ENCODE data around the gene CGB8. TPM values are rescaled to one million over a fixed set of nuclear protein-coding genes. Genes with fewer than 3 reads are reported as not detected.
A peak's percentile ranks its signal among the peaks of the same experiment; 100 is the strongest.
"Not testable (repeated sequence)": the region's sequence is repeated elsewhere in the genome, so short reads cannot be mapped to it uniquely, and the experiment has no call there.

Gene CGB8
- total RNA-seq, 6 experiments from 2014 or later, result 0.83 to 3.8 (median 3.7) TPM; not detected in 1

- no peak for TF ChIP-seq CTCF (IDR thresholded peaks at IDR 0.05)
- no peak for DNase-seq
- Mint-ChIP-seq H3K9me3 (no peaks in the 10 kb centered on the region), H3K4me3 (no peak overlapping the region), H3K27me3 (ENCODE audit: insufficient read depth) (peaks cover 3% of the 10 kb centered on the region; the same call in 1 of the 2 replicates), H3K27ac (no peak overlapping the region), H3K36me3 (ENCODE audit: low read depth) (no peaks in the 10 kb centered on the region), H3K4me1 (ENCODE audit: low read depth) (peaks cover 44% of the 10 kb centered on the region)
These were observed 26.8 kb downstream of the CGB8 start for GRCh38 chr19:49022116-49022515.

GRCh38 chr19:49020931-49021895, 27.7 kb downstream of the CGB8 start:
- H3K27ac Mint-ChIP-seq, result peak overlapping the region; percentile 2; the same call in 1 of the 2 replicates
- no peak overlapping the region; the same call in 1 of the 2 replicates for H3K4me3 Mint-ChIP-seq
- H3K36me3 Mint-ChIP-seq (ENCODE audit: low read depth), result no peaks in the 10 kb centered on the region
- TF ChIP-seq CTCF (IDR thresholded peaks at IDR 0.05), result no peak
- no peaks in the 10 kb centered on the region for H3K9me3 Mint-ChIP-seq
- H3K27me3 Mint-ChIP-seq (ENCODE audit: insufficient read depth), result peaks cover 3% of the 10 kb centered on the region; the same call in 1 of the 2 replicates
- DNase-seq, result peak; percentile 27
- peaks cover 44% of the 10 kb centered on the region for H3K4me1 Mint-ChIP-seq (ENCODE audit: low read depth)

GRCh38 chr19:49020342-49020741, 28.6 kb downstream of the CGB8 start:
- 0 out of 2 replicates have a peak, but pooled peaks cover 5% of the 10 kb centered on the region for H3K36me3 Mint-ChIP-seq (ENCODE audit: low read depth)
- peaks cover 37% of the 10 kb centered on the region for H3K4me1 Mint-ChIP-seq (ENCODE audit: low read depth)
- no peak for DNase-seq
- no peaks in the 10 kb centered on the region; the same call in 1 of the 2 replicates for H3K27me3 Mint-ChIP-seq (ENCODE audit: insufficient read depth)
- H3K4me3 Mint-ChIP-seq, result no peak overlapping the region
- no peaks in the 10 kb centered on the region for H3K9me3 Mint-ChIP-seq
- no peak overlapping the region for H3K27ac Mint-ChIP-seq
- no peak for TF ChIP-seq CTCF (IDR thresholded peaks at IDR 0.05)

- no peaks in the 10 kb centered on the region; the same call in none of the 2 replicates for H3K27me3 Mint-ChIP-seq (ENCODE audit: insufficient read depth)
- H3K4me3 Mint-ChIP-seq, result peak overlapping the region; percentile 80
- H3K36me3 Mint-ChIP-seq (ENCODE audit: low read depth), result peaks cover 6% of the 10 kb centered on the region; the same call in 1 of the 2 replicates
- H3K9me3 Mint-ChIP-seq, result no peaks in the 10 kb centered on the region
- no peak for DNase-seq
- TF ChIP-seq CTCF (IDR thresholded peaks at IDR 0.05), result peak; percentile 19
- peaks cover 31% of the 10 kb centered on the region for H3K4me1 Mint-ChIP-seq (ENCODE audit: low read depth)
- H3K27ac Mint-ChIP-seq, result peak overlapping the region; percentile 14
These were observed 29.5 kb downstream of the CGB8 start for GRCh38 chr19:49019242-49019932.

GRCh38 chr19:49018388-49019241, 30.3 kb downstream of the CGB8 start:
- not testable (repeated sequence) for H3K9me3 Mint-ChIP-seq; H3K27me3 Mint-ChIP-seq (ENCODE audit: insufficient read depth); DNase-seq
- Mint-ChIP-seq H3K36me3 (ENCODE audit: low read depth) (peaks cover 14% of the 10 kb centered on the region; the same call in 1 of the 2 replicates), H3K4me1 (ENCODE audit: low read depth) (peaks cover 31% of the 10 kb centered on the region), H3K4me3 (peak overlapping the region; percentile 80), H3K27ac (peak overlapping the region; percentile 45)
